Measurements from ENCODE around the gene FLT1.

FLT1 gene

DNA sequence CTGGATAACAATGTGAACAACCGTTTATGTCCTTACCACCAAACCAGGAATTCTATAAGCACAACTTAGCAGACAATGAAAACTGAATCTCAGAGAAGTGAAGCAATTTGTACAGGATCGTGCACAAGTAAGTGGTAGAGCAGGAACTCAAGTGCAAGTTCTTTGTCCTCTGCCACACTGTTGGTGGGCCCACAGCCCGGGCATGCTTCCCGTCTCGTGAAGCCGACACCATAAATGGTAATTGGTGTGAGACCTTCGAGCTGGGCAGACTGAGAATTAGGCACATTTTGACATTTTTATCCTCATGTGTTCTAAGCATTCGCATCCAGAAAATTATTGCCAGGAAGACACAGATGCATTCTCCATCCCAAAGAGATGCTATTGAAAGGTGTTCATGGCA, 27.9 kb upstream of the FLT1 start (continued):
- TF ChIP-seq ZNF830 (tag by site-specific recombination; IDR thresholded peaks at IDR 0.05; ENCODE audit: low read depth) (no peak), ZNF621 (tag by site-specific recombination; IDR thresholded peaks at IDR 0.05) (no peak), ZIC2 (tag by site-specific recombination; IDR thresholded peaks at IDR 0.05) (no peak), ZNF266 (tag by site-specific recombination; IDR thresholded peaks at IDR 0.05; ENCODE audit: low read depth) (no peak), SP2 (tag by site-specific recombination; IDR thresholded peaks at IDR 0.05) (no peak), SETDB1 (IDR thresholded peaks at IDR 0.05; ENCODE audit: insufficient read length, low read length) (no peak), ZNF776 (tag by site-specific recombination; IDR thresholded peaks at IDR 0.05; ENCODE audit: borderline replicate concordance) (no peak)
- TF ChIP-seq, protein P1, sequence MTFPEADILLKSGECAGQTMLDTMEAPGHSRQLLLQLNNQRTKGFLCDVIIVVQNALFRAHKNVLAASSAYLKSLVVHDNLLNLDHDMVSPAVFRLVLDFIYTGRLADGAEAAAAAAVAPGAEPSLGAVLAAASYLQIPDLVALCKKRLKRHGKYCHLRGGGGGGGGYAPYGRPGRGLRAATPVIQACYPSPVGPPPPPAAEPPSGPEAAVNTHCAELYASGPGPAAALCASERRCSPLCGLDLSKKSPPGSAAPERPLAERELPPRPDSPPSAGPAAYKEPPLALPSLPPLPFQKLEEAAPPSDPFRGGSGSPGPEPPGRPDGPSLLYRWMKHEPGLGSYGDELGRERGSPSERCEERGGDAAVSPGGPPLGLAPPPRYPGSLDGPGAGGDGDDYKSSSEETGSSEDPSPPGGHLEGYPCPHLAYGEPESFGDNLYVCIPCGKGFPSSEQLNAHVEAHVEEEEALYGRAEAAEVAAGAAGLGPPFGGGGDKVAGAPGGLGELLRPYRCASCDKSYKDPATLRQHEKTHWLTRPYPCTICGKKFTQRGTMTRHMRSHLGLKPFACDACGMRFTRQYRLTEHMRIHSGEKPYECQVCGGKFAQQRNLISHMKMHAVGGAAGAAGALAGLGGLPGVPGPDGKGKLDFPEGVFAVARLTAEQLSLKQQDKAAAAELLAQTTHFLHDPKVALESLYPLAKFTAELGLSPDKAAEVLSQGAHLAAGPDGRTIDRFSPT (tag by site-specific recombination; IDR thresholded peaks at IDR 0.05) = no peak
- TF ChIP-seq, protein P2, sequence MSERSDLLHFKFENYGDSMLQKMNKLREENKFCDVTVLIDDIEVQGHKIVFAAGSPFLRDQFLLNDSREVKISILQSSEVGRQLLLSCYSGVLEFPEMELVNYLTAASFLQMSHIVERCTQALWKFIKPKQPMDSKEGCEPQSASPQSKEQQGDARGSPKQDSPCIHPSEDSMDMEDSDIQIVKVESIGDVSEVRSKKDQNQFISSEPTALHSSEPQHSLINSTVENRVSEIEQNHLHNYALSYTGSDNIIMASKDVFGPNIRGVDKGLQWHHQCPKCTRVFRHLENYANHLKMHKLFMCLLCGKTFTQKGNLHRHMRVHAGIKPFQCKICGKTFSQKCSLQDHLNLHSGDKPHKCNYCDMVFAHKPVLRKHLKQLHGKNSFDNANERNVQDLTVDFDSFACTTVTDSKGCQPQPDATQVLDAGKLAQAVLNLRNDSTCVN (tag by site-specific recombination; optimal IDR thresholded peaks at IDR 0.05) = no peak

DNA sequence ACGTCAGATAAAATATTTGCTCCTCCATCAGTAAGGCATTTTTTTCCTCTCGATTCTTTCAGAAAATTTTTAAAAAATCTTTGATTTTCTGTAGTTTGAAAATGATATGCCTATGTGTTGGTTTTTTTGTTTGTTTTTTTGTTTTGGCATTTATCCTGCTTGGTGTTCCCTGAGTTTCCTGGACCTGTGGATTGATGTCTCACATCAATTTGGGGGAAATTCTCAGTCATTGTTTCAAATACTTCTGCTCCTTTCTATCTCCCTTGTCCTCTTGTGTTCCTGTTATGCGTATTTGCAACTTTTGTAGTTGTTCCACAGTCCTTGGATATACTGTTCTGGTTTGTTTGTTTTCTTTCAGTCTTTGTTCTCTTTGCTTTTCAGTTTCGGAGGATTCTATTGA, 18.8 kb upstream of the FLT1 start:
- Histone ChIP-seq H3K4me3 (ENCODE audit: low read depth, low read length) (no peak overlapping the region), H3K9me3 (ENCODE audit: control insufficient read depth, insufficient read depth, low read depth, low read length) (no peaks in the 10 kb centered on the region), H3K36me3 (ENCODE audit: control insufficient read depth in 2 of 2, insufficient read depth in 1 of 2, low read length in 2 of 2) (no peaks in the 10 kb centered on the region), H3K27ac (ENCODE audit: extremely low read depth, low read depth, low read length) (no peak overlapping the region), H3K4me1 (ENCODE audit: control insufficient read depth, insufficient read depth, low read length) (no peaks in the 10 kb centered on the region)
- ChIA-PET CTCF (no interaction called here), POLR2A (no interaction called here)
- peak; percentile 93 for TF ChIP-seq ZNF558 (tag by site-specific recombination; IDR thresholded peaks at IDR 0.05)
- no peak for TF ChIP-seq ZSCAN23 (tag by site-specific recombination; IDR thresholded peaks at IDR 0.05)

DNA sequence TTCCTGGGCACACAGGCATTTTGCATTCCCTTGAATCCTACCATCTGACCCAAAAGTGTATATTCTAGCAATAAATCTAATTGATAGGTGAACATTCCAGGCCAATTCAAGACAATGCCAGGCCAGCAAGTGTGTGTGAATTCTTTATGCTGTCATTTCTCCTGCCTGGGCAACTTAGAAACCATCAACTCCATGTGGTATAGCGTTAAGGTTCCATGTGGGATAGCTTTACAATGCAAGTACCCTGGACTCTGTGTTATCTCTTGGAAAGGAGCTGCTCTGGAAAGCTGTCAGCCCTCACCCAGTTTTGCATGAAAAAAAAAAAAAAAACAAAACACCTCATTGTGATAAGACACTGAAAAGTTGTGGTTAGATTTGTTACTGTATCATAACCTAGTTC, 15.6 kb upstream of the FLT1 start:
- CTCF ChIA-PET = interaction anchor here (0.6 kb wide), 2 partner anchors 18 to 198 kb away, joined by 4 to 6 read pairs; no protein-coding TSS in a partner anchor
- TF ChIP-seq ZNF404 (tag by site-specific recombination; IDR thresholded peaks at IDR 0.05) (no peak), ZNF548 (tag by site-specific recombination; IDR thresholded peaks at IDR 0.05) (no peak), ZNF132 (tag by site-specific recombination; IDR thresholded peaks at IDR 0.05; ENCODE audit: borderline replicate concordance) (no peak), ZNF677 (tag by site-specific recombination; IDR thresholded peaks at IDR 0.05) (no peak), ZNF560 (tag by site-specific recombination; IDR thresholded peaks at IDR 0.05; ENCODE audit: borderline replicate concordance) (no peak), ZBTB7A (tag by site-specific recombination; IDR thresholded peaks at IDR 0.05; ENCODE audit: low read depth) (no peak), OVOL3 (tag by site-specific recombination; IDR thresholded peaks at IDR 0.05) (no peak), ZBTB20 (tag by site-specific recombination; IDR thresholded peaks at IDR 0.05) (peak; percentile 77), ZNF416 (tag by site-specific recombination; IDR thresholded peaks at IDR 0.05) (no peak), ZSCAN23 (tag by site-specific recombination; IDR thresholded peaks at IDR 0.05) (no peak), ZNF501 (tag by site-specific recombination; IDR thresholded peaks at IDR 0.05) (no peak), ZNF596 (tag by site-specific recombination; IDR thresholded peaks at IDR 0.05) (no peak)
- TF ChIP-seq, protein P3, sequence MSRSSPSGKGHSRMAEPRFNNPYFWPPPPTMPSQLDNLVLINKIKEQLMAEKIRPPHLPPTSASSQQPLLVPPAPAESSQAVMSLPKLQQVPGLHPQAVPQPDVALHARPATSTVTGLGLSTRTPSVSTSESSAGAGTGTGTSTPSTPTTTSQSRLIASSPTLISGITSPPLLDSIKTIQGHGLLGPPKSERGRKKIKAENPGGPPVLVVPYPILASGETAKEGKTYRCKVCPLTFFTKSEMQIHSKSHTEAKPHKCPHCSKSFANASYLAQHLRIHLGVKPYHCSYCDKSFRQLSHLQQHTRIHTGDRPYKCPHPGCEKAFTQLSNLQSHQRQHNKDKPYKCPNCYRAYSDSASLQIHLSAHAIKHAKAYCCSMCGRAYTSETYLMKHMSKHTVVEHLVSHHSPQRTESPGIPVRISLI (tag by site-specific recombination; IDR thresholded peaks at IDR 0.05) = no peak
- TF ChIP-seq, protein P4, sequence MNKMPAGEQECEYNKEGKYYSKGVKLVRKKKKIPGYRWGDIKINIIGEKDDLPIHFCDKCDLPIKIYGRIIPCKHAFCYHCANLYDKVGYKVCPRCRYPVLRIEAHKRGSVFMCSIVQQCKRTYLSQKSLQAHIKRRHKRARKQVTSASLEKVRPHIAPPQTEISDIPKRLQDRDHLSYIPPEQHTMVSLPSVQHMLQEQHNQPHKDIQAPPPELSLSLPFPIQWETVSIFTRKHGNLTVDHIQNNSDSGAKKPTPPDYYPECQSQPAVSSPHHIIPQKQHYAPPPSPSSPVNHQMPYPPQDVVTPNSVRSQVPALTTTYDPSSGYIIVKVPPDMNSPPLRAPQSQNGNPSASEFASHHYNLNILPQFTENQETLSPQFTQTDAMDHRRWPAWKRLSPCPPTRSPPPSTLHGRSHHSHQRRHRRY (tag by site-specific recombination; IDR thresholded peaks at IDR 0.05) = no peak
- TF ChIP-seq, protein P5, sequence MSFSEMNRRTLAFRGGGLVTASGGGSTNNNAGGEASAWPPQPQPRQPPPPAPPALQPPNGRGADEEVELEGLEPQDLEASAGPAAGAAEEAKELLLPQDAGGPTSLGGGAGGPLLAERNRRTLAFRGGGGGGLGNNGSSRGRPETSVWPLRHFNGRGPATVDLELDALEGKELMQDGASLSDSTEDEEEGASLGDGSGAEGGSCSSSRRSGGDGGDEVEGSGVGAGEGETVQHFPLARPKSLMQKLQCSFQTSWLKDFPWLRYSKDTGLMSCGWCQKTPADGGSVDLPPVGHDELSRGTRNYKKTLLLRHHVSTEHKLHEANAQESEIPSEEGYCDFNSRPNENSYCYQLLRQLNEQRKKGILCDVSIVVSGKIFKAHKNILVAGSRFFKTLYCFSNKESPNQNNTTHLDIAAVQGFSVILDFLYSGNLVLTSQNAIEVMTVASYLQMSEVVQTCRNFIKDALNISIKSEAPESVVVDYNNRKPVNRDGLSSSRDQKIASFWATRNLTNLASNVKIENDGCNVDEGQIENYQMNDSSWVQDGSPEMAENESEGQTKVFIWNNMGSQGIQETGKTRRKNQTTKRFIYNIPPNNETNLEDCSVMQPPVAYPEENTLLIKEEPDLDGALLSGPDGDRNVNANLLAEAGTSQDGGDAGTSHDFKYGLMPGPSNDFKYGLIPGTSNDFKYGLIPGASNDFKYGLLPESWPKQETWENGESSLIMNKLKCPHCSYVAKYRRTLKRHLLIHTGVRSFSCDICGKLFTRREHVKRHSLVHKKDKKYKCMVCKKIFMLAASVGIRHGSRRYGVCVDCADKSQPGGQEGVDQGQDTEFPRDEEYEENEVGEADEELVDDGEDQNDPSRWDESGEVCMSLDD (tag by site-specific recombination; IDR thresholded peaks at IDR 0.05) = no peak

More for the DNA sequence above, 15.6 kb upstream of the FLT1 start:
- Histone ChIP-seq H3K4me3 (ENCODE audit: low read depth, low read length) (no peak overlapping the region), H3K4me1 (ENCODE audit: control insufficient read depth, insufficient read depth, low read length) (no peaks in the 10 kb centered on the region), H3K27ac (ENCODE audit: extremely low read depth, low read depth, low read length) (no peak overlapping the region), H3K36me3 (ENCODE audit: control insufficient read depth in 2 of 2, insufficient read depth in 1 of 2, low read length in 2 of 2) (no peaks in the 10 kb centered on the region), H3K9me3 (ENCODE audit: control insufficient read depth, insufficient read depth, low read depth, low read length) (no peaks in the 10 kb centered on the region)
- POLR2A ChIA-PET = no interaction called here
